ENCODE measurements around the gene NME7.

The NME7 gene

DNA sequence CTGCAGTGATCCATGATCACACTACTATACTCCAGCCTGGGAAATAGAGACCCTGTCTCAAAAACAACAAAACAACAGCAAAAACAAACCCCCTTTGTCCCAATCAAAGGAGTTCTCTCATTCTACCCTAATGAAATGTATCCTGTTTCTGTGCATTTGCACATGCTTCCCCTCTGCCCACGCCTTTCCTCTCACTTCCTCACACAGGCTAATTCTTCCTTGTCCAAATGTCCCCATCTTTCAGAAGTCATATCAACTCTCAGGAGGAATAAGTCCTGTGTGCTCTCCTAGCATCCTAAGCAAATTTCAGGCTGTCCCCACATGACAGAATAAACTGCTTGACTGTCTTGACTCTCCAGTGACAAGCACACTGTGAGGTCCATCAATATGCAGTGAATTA lies 269.2 kb downstream of the NME7 start:
- H4K20me1 ChIP-seq (ENCODE audit: insufficient read depth, low read length) = no peaks in the 10 kb centered on the region
- TF ChIP-seq, protein P1, sequence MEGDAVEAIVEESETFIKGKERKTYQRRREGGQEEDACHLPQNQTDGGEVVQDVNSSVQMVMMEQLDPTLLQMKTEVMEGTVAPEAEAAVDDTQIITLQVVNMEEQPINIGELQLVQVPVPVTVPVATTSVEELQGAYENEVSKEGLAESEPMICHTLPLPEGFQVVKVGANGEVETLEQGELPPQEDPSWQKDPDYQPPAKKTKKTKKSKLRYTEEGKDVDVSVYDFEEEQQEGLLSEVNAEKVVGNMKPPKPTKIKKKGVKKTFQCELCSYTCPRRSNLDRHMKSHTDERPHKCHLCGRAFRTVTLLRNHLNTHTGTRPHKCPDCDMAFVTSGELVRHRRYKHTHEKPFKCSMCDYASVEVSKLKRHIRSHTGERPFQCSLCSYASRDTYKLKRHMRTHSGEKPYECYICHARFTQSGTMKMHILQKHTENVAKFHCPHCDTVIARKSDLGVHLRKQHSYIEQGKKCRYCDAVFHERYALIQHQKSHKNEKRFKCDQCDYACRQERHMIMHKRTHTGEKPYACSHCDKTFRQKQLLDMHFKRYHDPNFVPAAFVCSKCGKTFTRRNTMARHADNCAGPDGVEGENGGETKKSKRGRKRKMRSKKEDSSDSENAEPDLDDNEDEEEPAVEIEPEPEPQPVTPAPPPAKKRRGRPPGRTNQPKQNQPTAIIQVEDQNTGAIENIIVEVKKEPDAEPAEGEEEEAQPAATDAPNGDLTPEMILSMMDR (IDR thresholded peaks at IDR 0.05; ENCODE audit: low read depth, low read length) = no peak
- no peak for TF ChIP-seq EZH2phosphoT487 (IDR thresholded peaks at IDR 0.05; ENCODE audit: low read depth)
- H3K4me1 ChIP-seq (ENCODE audit: low read length) = peaks cover 10% of the 10 kb centered on the region

DNA sequence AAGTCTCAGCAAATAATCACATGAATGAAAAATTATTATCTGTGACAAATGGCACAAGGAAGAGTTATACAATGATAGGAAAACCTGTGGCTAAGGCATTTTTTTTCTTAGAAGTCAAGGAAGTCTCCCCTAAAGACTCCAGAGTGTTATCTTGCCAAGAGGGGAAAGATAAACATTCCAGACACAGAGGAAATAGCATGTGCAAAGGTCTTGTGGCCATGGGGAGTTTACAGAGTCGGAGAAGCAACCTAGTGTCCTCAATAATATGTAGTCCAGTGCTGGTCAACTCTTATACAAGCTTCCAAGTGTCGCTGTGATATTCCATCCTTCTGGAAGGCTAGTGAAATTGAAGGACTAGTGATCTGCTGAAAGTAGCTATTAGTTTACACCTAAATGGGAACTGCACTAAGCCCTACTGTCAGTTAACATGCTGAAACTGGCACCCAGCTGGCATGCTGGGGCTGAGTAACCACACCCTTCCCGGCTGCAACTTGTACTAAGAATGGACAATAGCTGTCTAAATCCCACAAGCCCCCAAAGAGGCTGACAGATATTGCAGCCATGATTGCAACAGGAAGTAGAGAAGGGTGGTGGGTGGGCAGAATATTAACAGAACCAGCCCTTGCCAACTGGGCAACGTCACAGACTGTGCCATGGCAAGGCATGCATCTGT lies 272.6 kb downstream of the NME7 start:
- no peak overlapping the region for H3K27ac ChIP-seq (ENCODE audit: low read length)
- TF ChIP-seq, protein P1 (IDR thresholded peaks at IDR 0.05; ENCODE audit: low read depth, low read length) = no peak
- no peak for TF ChIP-seq EZH2phosphoT487 (IDR thresholded peaks at IDR 0.05; ENCODE audit: low read depth)
- H4K20me1 ChIP-seq (ENCODE audit: insufficient read depth, low read length) = no peaks in the 10 kb centered on the region
- H3K4me3 ChIP-seq (ENCODE audit: low read length) = no peak overlapping the region
- H3K4me1 ChIP-seq (ENCODE audit: low read length) = peaks cover 30% of the 10 kb centered on the region
- no peaks in the 10 kb centered on the region for H3K27me3 ChIP-seq (ENCODE audit: low read depth, low read length)
- no peak overlapping the region for H3K9ac ChIP-seq (ENCODE audit: low read length)
- no peak overlapping the region for H3K4me2 ChIP-seq (ENCODE audit: low read length)
- no peaks in the 10 kb centered on the region for H3K9me3 ChIP-seq (ENCODE audit: insufficient read depth, low read length)
- no peaks in the 10 kb centered on the region for H3K36me3 ChIP-seq (replicated peaks; ENCODE audit: low read depth, low read length)
- H2AFZ ChIP-seq (ENCODE audit: low read depth, low read length) = no peak overlapping the region
- no peaks in the 10 kb centered on the region for H3K79me2 ChIP-seq (ENCODE audit: low read length)

More for the DNA sequence above, 269.2 kb downstream of the NME7 start:
- Histone ChIP-seq H3K27me3 (ENCODE audit: low read depth, low read length) (peaks cover 6% of the 10 kb centered on the region; the same call in 1 of the 2 replicates), H3K9me3 (ENCODE audit: insufficient read depth, low read length) (no peaks in the 10 kb centered on the region), H3K79me2 (ENCODE audit: low read length) (no peaks in the 10 kb centered on the region), H3K4me3 (ENCODE audit: low read length) (no peak overlapping the region), H3K27ac (ENCODE audit: low read length) (no peak overlapping the region), H3K9ac (ENCODE audit: low read length) (no peak overlapping the region), H3K36me3 (replicated peaks; ENCODE audit: low read depth, low read length) (no peaks in the 10 kb centered on the region), H2AFZ (ENCODE audit: low read depth, low read length) (no peak overlapping the region), H3K4me2 (ENCODE audit: low read length) (peak overlapping the region; percentile 27; the same call in 1 of the 2 replicates)

DNA sequence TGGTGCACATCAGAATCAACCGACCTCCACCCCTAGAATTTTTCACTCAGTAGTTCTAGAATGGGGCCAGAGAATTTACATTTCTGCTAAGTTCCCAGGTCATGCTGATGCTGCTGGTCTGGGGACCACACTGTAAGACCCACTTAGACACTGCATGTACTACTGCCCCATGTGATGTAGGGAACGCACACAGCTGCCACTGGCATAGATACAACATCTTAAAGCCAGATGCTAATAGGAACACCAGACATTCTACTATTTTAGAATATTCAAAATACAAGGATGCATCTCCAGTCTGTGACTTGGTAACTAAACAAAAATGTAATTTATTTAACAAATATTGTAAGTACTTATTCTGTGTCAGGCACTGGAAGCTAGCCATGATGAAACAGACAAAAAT lies 275.2 kb downstream of the NME7 start:
- no peak overlapping the region for H3K9ac ChIP-seq (ENCODE audit: low read length)
- H3K27me3 ChIP-seq (ENCODE audit: low read depth, low read length) = no peaks in the 10 kb centered on the region
- H3K4me3 ChIP-seq (ENCODE audit: low read length) = no peak overlapping the region
- no peaks in the 10 kb centered on the region for H3K79me2 ChIP-seq (ENCODE audit: low read length)
- H2AFZ ChIP-seq (ENCODE audit: low read depth, low read length) = no peak overlapping the region
- H3K9me3 ChIP-seq (ENCODE audit: insufficient read depth, low read length) = no peaks in the 10 kb centered on the region
- H3K4me2 ChIP-seq (ENCODE audit: low read length) = no peak overlapping the region
- TF ChIP-seq, protein P1 (IDR thresholded peaks at IDR 0.05; ENCODE audit: low read depth, low read length) = no peak
- no peak for TF ChIP-seq EZH2phosphoT487 (IDR thresholded peaks at IDR 0.05; ENCODE audit: low read depth)
- no peaks in the 10 kb centered on the region for H3K36me3 ChIP-seq (replicated peaks; ENCODE audit: low read depth, low read length)
- H3K4me1 ChIP-seq (ENCODE audit: low read length) = peaks cover 24% of the 10 kb centered on the region
- no peak overlapping the region for H3K27ac ChIP-seq (ENCODE audit: low read length)
- no peaks in the 10 kb centered on the region for H4K20me1 ChIP-seq (ENCODE audit: insufficient read depth, low read length)

DNA sequence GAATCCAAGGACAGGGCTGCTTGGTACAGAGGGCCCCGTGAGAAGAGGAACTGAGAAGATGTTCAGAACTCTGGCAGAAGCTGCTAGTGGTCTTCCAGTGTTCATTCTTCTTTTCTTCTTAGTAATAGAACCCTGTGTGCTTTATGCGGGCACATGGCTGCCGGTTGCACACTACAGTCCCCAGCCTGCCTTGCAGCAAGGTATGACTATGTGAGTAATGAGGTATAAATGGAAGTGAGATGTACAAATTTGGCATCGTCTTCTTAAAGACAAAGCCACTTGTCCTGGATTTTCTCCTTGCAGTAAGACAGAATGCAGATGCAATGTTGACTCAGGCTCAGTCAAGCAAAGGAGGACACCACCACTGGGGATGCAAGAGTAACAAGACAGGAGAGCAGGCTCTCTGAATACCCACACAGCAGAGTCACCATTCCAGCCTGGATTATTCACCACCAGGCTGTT lies 276.1 kb downstream of the NME7 start:
- Histone ChIP-seq H3K4me3 (ENCODE audit: low read length) (peak overlapping the region; percentile 56), H3K4me2 (ENCODE audit: low read length) (peak overlapping the region; percentile 80), H3K36me3 (replicated peaks; ENCODE audit: low read depth, low read length) (no peaks in the 10 kb centered on the region), H3K4me1 (ENCODE audit: low read length) (peaks cover 24% of the 10 kb centered on the region), H3K9ac (ENCODE audit: low read length) (peak overlapping the region; percentile 51), H4K20me1 (ENCODE audit: insufficient read depth, low read length) (no peaks in the 10 kb centered on the region), H3K27ac (ENCODE audit: low read length) (peak overlapping the region; percentile 68), H2AFZ (ENCODE audit: low read depth, low read length) (peak overlapping the region; percentile 70), H3K79me2 (ENCODE audit: low read length) (no peaks in the 10 kb centered on the region), H3K9me3 (ENCODE audit: insufficient read depth, low read length) (no peaks in the 10 kb centered on the region), H3K27me3 (ENCODE audit: low read depth, low read length) (no peaks in the 10 kb centered on the region)
- TF ChIP-seq EZH2phosphoT487 (IDR thresholded peaks at IDR 0.05; ENCODE audit: low read depth) = no peak
- TF ChIP-seq, protein P1 (IDR thresholded peaks at IDR 0.05; ENCODE audit: low read depth, low read length) = no peak

Data from OCI-LY3 (cell line).